ENCODE data around the gene AGAP1. TPM values are rescaled to one million over a fixed set of nuclear protein-coding genes. Genes with fewer than 3 reads are reported as not detected.
A peak's percentile ranks its signal among the peaks of the same experiment; 100 is the strongest.
"Not testable (repeated sequence)": the region's sequence is repeated elsewhere in the genome, so short reads cannot be mapped to it uniquely, and the experiment has no call there.

AGAP1 gene
- total RNA-seq, 1 experiment from 2014 or later: 23.4 TPM

DNA sequence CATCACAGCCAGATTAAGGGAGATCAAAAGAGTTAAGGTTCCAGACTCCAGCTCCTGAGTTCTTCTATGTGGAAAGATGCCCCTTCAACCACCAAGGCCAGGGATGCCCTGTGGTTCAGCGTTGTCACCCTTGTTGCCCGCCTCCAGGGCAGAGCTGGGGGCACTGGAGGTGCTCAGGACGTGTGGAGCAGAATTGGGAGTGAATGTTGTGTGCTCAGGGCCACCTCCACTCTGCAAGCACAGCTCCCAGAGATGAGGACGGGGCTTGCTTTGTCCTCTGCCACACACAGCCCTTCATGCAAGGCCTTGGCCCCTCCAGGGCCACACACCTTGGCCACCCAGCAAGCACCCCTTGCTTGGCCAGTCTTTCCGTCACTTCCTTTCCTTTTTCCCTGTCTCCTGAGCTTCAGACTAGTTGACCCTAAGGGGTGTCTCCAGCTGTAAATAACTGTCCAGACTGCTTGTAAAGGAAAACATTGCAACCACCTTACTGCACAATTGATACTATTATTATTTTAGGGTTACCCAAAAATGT lies 103.3 kb downstream of the AGAP1 start:
- Histone ChIP-seq H3K27me3 (replicated peaks) (no peaks in the 10 kb centered on the region), H3K36me3 (no peaks in the 10 kb centered on the region), H3K27ac (peak overlapping the region; percentile 18), H3K4me1 (replicated peaks) (peaks cover 47% of the 10 kb centered on the region), H3K4me3 (no peak overlapping the region), H3K9me3 (replicated peaks) (no peaks in the 10 kb centered on the region)
- peak; percentile 88 to 89 for DNase-seq (ENCODE audit: low read depth in 1 of 2, low spot score in 2 of 2)

DNA sequence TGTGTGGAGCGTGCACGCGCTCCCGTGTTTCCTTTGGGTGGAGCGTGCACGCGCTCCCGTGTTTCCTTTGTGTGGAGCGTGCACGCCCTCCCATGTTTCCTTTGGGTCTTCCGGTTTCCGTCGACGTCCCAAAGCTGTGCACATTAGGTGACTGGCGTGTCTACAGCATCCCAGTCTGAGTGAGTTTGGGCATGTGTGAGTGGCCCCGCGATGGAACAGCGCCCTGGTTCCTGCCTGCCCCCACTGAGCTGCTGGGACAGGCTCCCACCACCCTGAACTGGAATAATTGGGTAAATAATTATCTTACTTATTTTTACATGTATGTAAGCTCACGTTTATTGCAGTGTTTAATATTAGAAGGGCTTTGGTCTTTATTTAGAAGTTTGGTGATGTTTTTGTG lies 104.2 kb downstream of the AGAP1 start:
- DNase-seq (ENCODE audit: low read depth in 1 of 2, low spot score in 2 of 2): no peak
- H3K36me3 ChIP-seq: no peaks in the 10 kb centered on the region
- peaks cover 47% of the 10 kb centered on the region for H3K4me1 ChIP-seq (replicated peaks)
- no peak overlapping the region for H3K4me3 ChIP-seq
- no peaks in the 10 kb centered on the region for H3K27me3 ChIP-seq (replicated peaks)
- 0 out of 2 replicates have a peak overlapping the region, but pooled peaks have one; percentile 3 for H3K27ac ChIP-seq
- no peaks in the 10 kb centered on the region for H3K9me3 ChIP-seq (replicated peaks)

DNA sequence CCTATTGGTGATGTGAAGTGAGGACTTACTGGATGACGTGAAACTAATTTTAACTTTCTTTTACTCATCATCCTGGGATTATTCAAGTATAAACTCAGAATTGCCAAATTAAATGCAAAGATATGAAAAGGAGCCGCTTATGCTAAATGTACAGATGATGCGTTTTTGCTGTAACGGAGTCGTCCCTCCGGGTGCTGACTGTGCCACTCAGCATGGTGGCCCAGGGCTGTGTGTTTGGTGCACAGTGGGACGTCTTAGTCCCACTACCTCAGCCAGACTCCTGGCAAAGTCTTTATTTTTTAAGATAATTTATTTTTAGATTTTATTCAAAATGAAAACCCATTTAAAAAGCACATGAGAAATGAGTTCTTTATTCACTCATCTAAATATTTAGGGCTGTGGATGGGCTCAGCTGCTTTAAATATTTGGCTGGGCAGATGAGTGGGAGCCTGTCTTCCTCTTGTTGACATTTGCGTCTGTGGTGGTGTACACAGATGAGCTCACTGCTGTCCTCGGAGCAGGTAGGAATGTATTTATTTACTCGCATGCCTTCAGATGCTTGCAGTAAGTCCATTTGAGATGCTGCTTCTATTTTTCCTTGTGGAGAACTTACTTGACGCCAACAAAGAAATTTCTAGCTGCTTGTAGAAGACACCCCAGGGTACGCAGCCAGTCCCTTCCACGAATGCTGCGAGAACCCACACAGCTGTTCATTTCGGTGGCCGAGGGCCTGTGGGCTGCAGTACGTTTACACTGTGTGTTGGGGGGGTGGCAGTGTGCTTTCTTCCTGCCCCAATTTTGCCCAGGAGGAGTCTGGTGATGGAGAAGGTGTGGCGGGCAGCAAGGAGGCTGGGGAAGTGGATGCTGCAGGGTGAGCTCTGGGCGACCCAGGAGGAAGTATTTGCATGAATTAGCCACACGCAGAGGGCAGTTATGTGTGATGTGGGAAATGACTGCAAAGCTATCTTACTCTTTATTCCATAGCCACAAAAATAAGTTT lies 105.0 kb downstream of the AGAP1 start:
- no peak overlapping the region for H3K4me3 ChIP-seq
- H3K27ac ChIP-seq: 0 out of 2 replicates have a peak overlapping the region, but pooled peaks have one; percentile 3
- peaks cover 47% of the 10 kb centered on the region for H3K4me1 ChIP-seq (replicated peaks)
- H3K9me3 ChIP-seq (replicated peaks): no peaks in the 10 kb centered on the region
- DNase-seq (ENCODE audit: low read depth in 1 of 2, low spot score in 2 of 2): peak; percentile 69 to 70
- H3K36me3 ChIP-seq: no peaks in the 10 kb centered on the region
- no peaks in the 10 kb centered on the region for H3K27me3 ChIP-seq (replicated peaks)

DNA sequence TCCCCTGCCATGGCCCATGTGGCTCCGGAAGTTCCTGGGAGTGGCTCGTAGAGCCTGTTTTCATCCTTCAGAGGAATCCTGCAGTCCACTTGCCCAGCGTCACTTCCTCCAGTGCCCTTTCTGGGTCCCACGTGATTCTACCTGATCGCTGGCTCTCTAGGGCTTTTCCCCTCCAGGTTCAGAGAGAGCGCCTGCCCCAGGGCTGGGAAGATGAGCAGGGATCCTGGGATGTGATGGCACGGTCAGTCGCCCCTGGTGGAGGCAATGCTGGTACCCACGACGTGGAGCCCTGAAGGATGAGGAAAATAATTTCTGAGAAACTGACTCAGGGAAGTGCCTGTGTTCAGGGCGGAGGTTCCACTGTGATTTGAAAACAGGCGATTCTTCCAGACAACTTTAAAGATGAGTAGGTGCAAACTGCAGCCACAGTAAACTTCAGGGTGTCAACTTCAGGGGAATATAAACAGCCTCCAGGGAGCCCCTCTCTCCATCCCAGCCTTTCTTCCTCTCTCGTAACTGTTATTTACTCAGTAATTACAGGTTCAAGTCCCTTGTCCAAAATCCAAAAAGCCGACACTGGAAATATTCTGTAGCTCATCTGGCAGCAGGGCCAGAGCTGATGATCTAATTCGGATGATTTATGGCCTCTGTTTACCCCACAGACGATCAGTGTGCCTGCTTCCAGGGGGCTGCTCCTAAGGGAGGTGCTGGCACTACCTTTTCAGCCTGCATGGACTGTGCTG lies 105.9 kb downstream of the AGAP1 start:
- no peaks in the 10 kb centered on the region for H3K27me3 ChIP-seq (replicated peaks)
- DNase-seq (ENCODE audit: low read depth in 1 of 2, low spot score in 2 of 2): no peak
- H3K9me3 ChIP-seq (replicated peaks): no peaks in the 10 kb centered on the region
- no peaks in the 10 kb centered on the region for H3K36me3 ChIP-seq
- no peak overlapping the region for H3K27ac ChIP-seq
- peaks cover 47% of the 10 kb centered on the region for H3K4me1 ChIP-seq (replicated peaks)
- H3K4me3 ChIP-seq: no peak overlapping the region

DNA sequence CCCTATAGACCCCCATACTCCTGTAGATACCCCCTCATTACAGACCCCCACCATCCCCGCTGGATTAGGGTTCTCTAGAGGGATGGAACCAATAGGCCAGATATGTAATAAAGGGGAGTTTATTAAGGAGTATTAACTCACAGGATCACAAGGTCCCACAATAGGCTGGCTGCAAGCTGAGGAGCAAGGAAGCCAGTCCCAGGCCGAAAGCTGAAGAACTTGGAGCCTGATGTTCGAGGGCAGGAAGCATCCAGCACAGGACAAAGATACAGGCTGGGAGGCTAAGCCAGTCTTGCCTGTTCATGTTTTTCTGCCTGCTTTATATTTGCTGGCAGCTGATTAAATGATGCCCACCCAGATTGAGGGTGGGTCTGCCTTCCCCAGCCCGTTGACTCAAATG lies 106.6 kb downstream of the AGAP1 start:
- Histone ChIP-seq H3K27me3 (replicated peaks) (no peaks in the 10 kb centered on the region), H3K4me3 (no peak overlapping the region), H3K27ac (no peak overlapping the region), H3K36me3 (no peaks in the 10 kb centered on the region), H3K4me1 (replicated peaks) (peaks cover 49% of the 10 kb centered on the region), H3K9me3 (replicated peaks) (no peaks in the 10 kb centered on the region)
- no peak for DNase-seq (ENCODE audit: low read depth in 1 of 2, low spot score in 2 of 2)

DNA sequence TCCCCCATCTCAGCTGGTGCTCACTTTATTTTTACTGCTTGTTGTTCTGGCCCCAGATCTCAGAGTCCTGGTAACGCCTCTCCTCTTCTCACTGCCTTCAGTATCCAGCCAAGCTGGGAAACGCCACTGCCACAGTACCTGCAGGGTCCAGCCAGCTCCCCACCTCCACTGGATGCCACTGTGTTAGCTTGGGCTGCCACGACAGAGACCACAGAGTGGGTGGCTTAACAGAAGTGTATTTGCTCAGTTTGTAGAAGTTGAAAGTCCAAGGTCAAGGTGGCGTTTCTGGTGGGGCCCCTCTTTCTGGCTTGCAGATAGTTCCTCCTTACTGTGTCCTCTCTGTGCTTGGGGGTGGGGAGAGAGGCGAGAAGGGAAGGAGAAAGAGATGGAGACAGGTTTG lies 107.1 kb downstream of the AGAP1 start:
- H3K27ac ChIP-seq: no peak overlapping the region

DNA sequence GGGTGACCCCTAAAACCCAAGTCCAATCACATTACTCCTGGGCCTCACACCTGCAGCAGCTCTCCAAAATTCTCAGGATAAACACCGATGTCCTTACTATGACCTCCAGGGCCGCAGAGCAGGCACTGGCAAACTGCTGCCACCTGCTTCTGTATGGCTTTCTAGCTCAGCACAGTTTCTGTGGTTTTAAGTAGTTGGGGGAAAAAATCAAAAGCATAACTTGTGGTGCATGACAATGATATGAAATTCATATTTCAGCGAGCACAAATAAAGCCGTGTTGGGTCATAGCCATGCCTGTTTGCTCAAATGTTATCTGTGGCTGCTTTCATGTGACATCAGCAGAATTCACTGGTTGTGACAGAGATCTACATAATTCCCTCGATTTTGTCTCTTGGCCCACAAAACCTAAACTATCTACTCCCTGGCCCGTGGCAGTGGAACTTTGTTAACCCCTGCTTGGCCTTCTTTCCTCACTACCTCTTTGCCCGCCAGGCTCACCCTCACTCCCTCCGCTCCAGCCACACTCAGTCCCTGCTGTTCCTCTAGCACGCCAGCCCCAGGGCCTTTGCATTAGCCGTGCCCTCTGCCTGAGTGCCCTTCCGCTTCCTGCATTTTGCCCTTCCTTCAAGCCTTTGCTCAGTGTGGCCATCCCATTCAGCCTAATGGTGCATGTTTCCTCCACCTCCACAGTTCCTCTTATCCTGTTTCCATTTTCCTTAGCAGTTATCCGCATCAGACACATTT lies 108.3 kb downstream of the AGAP1 start:
- peaks cover 44% of the 10 kb centered on the region for H3K4me1 ChIP-seq (replicated peaks)
- no peak overlapping the region for H3K4me3 ChIP-seq
- H3K27ac ChIP-seq: no peak overlapping the region
- H3K9me3 ChIP-seq (replicated peaks): no peaks in the 10 kb centered on the region
- H3K36me3 ChIP-seq: no peaks in the 10 kb centered on the region
- H3K27me3 ChIP-seq (replicated peaks): no peaks in the 10 kb centered on the region
- DNase-seq (ENCODE audit: low read depth in 1 of 2, low spot score in 2 of 2): no peak

More for the DNA sequence above, 107.1 kb downstream of the AGAP1 start:
- DNase-seq (ENCODE audit: low read depth in 1 of 2, low spot score in 2 of 2): no peak
- H3K9me3 ChIP-seq (replicated peaks): no peaks in the 10 kb centered on the region
- peaks cover 49% of the 10 kb centered on the region for H3K4me1 ChIP-seq (replicated peaks)
- no peaks in the 10 kb centered on the region for H3K36me3 ChIP-seq
- H3K27me3 ChIP-seq (replicated peaks): no peaks in the 10 kb centered on the region
- no peak overlapping the region for H3K4me3 ChIP-seq

DNA sequence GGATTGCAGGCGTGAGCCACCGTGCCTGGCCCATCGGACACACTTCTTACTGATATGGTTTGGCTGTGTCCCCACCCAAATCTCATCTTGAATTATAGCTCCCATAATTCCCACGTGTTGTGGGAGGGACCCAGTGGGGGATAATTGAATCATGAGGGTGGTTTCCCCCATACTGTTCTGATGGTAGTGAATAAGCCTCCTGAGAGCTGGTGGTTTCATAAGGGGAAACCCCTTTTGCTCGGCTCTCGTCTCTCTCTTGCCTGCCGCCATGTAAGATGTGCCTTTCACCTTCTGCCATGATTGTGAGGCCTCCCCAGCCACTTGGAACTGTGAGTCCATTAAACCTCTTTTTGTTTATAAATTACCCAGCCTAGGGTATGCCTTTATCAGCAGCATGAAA lies 109.1 kb downstream of the AGAP1 start:
- not testable (repeated sequence) for H3K27ac ChIP-seq; H3K9me3 ChIP-seq (replicated peaks); H3K36me3 ChIP-seq; H3K27me3 ChIP-seq (replicated peaks); DNase-seq (ENCODE audit: low read depth in 1 of 2, low spot score in 2 of 2); H3K4me3 ChIP-seq
- peaks cover 40% of the 10 kb centered on the region for H3K4me1 ChIP-seq (replicated peaks)

DNA sequence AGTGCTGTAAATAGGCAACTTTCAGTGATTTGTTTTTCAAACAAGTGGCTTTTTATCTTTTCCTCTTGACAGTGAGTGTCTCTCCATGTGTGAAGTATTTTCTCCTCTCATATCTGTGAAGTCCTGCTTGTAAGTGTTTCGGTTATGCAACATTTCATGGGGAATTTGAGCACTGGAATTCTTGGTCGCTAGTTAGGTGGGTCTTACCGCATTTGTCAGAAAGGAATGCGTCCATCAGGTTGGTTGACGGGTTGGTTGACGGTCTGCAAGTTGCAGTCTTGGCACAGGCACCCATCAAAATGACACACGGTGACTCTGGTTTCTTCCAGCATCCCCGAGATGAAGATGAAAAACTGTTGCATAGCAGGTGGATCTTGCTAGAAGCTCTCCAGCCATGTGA lies 109.8 kb downstream of the AGAP1 start:
- no peak for DNase-seq (ENCODE audit: low read depth in 1 of 2, low spot score in 2 of 2)
- Histone ChIP-seq H3K4me1 (replicated peaks) (peaks cover 33% of the 10 kb centered on the region), H3K9me3 (replicated peaks) (no peaks in the 10 kb centered on the region), H3K36me3 (no peaks in the 10 kb centered on the region), H3K27me3 (replicated peaks) (no peaks in the 10 kb centered on the region), H3K27ac (no peak overlapping the region), H3K4me3 (no peak overlapping the region)

DNA sequence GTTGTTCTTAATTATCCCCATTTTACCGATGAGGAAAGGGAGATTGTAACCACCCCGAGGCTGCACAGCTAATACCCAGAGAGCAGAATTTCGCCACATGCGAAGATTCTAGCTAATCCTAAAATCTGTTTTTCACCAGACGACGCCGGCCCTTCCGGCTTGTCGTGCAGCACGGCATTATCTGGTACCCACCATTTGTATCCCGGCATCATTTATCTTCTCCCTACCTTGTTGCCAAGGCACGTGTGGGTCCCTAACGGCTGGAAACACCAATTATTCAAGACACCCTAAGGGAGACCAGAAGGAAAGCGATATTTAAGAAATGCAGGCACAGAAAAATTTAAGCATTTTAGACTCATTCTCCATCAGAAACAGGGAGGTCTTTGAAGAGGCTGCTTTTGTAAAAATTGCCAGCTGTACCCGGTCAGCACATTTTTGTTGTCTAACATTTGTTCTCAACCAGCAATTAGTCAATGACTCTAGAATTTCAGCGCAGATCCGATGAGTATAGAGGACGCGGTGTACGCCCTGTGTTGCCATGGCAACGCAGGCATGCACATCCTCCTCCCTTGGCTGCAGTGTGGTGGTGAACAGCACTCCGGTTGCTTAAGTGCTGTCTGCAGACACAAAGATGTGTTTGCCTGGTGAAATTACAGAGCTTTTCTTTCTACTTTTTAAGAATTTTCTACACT lies 111.6 kb downstream of the AGAP1 start:
- Histone ChIP-seq H3K36me3 (no peaks in the 10 kb centered on the region), H3K27ac (peak overlapping the region; percentile 35), H3K9me3 (replicated peaks) (no peaks in the 10 kb centered on the region), H3K27me3 (replicated peaks) (no peaks in the 10 kb centered on the region), H3K4me3 (no peak overlapping the region), H3K4me1 (replicated peaks) (peaks cover 18% of the 10 kb centered on the region)
- peak; percentile 80 to 89 for DNase-seq (ENCODE audit: low read depth in 1 of 2, low spot score in 2 of 2)

DNA sequence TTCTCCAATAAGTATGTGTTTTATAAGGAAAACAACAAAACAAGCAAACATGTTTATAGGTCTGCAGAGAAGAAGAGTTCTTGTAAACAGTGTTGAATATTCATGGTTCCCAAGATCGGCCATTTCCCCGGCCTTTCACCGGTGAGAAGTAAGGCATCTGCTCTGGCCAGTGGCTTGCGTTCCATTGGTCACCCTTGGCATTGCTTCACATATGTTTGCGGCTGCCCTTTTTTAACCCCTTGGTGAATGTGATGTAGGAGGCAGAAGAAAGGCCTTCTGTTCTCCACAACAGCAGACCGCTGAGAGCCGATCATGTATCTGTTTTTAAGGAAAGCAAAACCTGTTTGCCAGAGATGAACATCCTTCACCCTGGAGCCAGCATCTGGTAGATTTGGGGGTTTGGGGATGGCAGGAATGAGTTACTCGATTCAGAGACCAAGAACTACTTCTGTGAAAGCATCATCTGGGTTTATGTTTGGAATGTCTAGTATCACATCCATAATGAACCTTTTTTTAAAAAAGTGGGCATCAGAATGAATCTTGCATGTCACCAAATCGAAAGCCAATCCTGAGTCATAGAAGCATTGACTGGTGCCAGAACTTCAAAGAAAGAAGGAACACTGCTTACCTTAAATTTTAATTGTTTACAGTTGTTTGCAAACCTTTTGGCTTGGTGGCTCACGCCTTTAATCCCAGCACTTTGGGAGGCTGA lies 112.3 kb downstream of the AGAP1 start:
- Histone ChIP-seq H3K4me3 (no peak overlapping the region), H3K36me3 (no peaks in the 10 kb centered on the region), H3K4me1 (replicated peaks) (peaks cover 18% of the 10 kb centered on the region), H3K27ac (peak overlapping the region; percentile 35), H3K9me3 (replicated peaks) (no peaks in the 10 kb centered on the region), H3K27me3 (replicated peaks) (no peaks in the 10 kb centered on the region)
- no peak for DNase-seq (ENCODE audit: low read depth in 1 of 2, low spot score in 2 of 2)

DNA sequence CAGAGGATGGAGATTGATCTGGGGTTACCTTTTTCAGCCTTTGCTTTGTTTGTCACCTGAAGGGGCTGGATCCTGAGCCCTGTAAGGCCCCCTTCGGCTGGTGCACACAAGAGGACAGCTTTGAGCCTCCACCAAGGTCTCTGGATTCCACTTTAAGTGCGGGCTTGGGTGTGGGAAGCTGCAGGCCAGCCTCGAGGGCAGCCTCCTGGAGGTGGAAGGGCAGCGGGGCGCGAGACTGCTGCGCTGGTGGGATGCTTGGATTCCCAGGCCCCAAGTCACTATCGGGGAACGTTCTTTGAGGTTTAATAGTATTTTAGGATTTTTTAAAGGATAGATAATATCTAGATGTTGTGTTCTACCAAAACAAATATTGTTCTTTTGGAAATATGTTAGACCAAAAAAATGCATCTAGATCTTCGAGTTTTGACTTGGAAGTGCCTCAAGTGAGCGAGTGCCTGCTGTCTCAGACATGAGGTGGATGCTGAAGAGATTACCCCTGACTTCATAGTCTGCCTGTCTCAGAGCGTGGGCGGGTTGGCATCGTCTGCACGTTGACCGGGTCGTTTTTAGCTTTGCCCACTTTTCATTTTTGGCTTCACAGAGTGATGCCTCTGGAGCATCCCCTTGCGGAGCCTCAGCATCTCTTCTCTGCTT lies 113.8 kb downstream of the AGAP1 start:
- H3K27me3 ChIP-seq (replicated peaks): no peaks in the 10 kb centered on the region
- H3K27ac ChIP-seq: no peak overlapping the region
- no peaks in the 10 kb centered on the region for H3K9me3 ChIP-seq (replicated peaks)
- no peak for DNase-seq (ENCODE audit: low read depth in 1 of 2, low spot score in 2 of 2)
- H3K36me3 ChIP-seq: no peaks in the 10 kb centered on the region
- peaks cover 18% of the 10 kb centered on the region for H3K4me1 ChIP-seq (replicated peaks)
- no peak overlapping the region for H3K4me3 ChIP-seq
